Fibroblast of villous mesenchyme (primary cell): ENCODE results near the gene RTP4. TPM values are rescaled to one million over a fixed set of nuclear protein-coding genes. Genes with fewer than 3 reads are reported as not detected.

Experiments used
- total RNA-seq: library from RNA; depleted of rRNA; stranded (reverse); fragments of >200 nt; gene quantifications from 2 replicates; pipeline ENCODE4 v1.2.3, GENCODE V29; 2012

RTP4 gene
- total RNA-seq, 1 donor = 3.9 TPM

Other genes starting within 250 kb of the RTP4 start
- gene RPL39L, start 228.9 kb upstream of the RTP4 start, total RNA-seq = 24.2 and 24.8 TPM in 2 replicates
- not detected in 2 replicates for gene RTP1, start 170.9 kb upstream of the RTP4 start, total RNA-seq
- gene MASP1, start 76.6 kb upstream of the RTP4 start, total RNA-seq = 198 and 209 TPM in 2 replicates